Stimulated activated CD4-positive, alpha-beta T cell treated with anti-CD3 and anti-CD28 coated beads, Interleukin-15, amount 100 ng/mL, for 1 hour (primary cell): Measurements from ENCODE around the gene KMT2A.
"Not testable (repeated sequence)": the region's sequence is repeated elsewhere in the genome, so short reads cannot be mapped to it uniquely, and the experiment has no call there.

Experiments
- DNase-seq, 2 donors: peaks; one replicate each; pipeline ENCODE4 v3.0.0-alpha.2; 2020; ENCODE audit warnings: low read depth in 1 of 2, low spot score in 1 of 2

KMT2A gene

DNA sequence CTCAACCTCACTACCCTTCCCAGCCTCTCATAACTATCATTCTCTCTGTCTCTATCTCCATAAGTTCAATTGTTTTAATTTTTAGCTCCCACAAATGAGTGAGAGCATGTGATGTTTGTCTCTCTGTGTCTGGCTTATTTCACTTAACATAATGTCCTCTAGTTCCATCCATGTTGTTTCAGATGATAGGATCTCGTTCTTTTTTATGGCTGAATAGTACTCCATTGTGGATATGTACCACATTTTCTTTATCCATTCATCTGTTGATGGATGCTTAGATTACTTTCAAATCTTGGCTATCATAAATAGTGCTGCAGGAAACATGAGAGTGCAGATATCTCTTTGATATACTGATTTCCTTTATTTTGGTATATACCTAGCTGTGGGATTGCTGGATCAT, 44.9 kb downstream of the KMT2A start:
- DNase-seq, result not testable (repeated sequence)

DNA sequence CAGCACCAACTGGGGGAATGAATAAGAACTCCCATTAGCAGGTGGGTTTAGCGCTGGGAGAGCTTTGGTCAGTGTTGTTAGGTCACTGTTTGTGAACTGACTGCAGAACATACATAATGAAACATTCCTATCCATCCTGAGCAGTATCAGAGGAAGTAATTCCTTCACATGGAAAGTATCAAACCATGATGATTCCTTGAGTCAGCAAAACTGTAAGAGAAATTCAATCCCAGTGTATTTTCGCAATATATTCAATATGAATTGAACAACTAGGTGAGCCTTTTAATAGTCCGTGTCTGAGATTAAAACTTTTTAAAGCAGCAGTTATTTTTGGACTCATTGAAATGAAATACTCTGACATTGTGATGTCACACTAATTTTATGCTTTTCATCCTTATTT, 48.1 kb downstream of the KMT2A start:
- DNase-seq, result no peak

DNA sequence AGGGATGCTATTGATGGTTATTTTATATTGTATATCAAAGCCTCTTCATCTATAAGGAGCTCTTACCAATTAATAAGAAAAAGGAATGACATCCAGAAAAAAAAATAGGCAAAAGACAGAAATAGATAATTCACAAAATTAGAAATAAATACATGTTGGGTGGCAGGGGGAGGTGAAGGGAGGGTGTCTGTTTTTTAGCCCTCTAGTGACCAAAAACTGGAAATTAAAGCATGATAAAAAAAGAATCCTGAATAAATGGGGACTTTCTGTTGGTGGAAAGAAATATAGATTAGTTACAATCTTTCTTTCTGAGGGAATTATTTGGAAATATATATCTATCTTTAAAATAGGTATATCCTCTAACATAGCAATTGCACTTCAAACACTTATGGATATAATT, 49.0 kb downstream of the KMT2A start:
- no peak for DNase-seq

DNA sequence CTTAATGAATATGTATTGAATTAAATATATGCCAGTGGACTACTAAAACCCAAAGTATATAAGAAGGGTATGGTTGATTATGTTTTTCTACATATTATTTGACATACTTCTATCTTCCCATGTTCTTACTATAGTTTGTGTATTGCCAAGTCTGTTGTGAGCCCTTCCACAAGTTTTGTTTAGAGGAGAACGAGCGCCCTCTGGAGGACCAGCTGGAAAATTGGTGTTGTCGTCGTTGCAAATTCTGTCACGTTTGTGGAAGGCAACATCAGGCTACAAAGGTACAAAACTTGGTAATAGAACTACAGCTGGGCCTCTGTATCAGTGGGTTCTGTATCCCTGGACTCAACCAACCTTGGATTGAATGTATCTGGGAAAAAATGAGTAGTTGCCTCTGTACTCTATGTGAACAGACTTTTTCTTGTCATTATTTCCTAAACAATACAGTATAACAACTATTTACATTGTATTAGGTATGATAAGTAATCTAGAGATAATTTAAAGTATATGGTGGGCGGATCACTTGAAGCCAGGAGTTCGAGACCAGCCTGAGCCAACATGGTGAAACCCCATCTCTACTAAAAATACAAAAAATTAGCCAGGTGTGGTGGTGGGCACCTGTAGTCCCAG, 52.3 kb downstream of the KMT2A start:
- peak; percentile 57 to 65 for DNase-seq

DNA sequence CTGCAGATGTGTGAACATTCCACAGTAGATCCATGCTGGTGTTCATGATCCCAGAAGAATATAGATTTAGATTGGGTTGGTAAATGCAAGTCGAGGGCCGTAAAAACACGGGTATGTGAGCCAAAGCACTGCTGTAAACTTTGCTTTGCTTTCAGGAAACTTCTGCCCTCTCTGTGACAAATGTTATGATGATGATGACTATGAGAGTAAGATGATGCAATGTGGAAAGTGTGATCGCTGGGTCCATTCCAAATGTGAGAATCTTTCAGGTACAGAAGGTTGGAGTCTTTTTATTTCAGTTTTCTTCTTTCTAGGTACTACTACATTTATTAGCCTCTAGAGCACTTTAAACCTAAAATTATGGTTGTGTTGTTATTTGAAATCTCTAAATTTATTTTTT, 54.7 kb downstream of the KMT2A start:
- no peak for DNase-seq

DNA sequence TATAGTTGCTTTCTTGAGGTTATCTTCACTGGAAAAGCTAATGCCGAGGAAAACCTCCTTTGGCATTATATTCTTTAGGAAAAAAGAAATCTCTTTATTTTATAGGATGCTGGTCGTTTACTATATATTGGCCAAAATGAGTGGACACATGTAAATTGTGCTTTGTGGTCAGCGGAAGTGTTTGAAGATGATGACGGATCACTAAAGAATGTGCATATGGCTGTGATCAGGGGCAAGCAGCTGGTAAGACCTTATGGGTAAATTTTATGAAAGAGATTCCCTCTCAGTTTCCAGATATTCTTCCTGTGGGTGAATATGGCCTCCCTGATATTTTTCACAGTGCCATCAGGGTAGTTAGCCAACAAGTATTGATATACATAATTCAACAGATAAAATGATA, 61.5 kb downstream of the KMT2A start:
- DNase-seq, result no peak

DNA sequence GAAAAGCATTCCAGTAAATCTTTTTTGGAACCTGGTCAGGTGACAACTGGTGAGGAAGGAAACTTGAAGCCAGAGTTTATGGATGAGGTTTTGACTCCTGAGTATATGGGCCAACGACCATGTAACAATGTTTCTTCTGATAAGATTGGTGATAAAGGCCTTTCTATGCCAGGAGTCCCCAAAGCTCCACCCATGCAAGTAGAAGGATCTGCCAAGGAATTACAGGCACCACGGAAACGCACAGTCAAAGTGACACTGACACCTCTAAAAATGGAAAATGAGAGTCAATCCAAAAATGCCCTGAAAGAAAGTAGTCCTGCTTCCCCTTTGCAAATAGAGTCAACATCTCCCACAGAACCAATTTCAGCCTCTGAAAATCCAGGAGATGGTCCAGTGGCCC, 66.9 kb downstream of the KMT2A start:
- no peak for DNase-seq

DNA sequence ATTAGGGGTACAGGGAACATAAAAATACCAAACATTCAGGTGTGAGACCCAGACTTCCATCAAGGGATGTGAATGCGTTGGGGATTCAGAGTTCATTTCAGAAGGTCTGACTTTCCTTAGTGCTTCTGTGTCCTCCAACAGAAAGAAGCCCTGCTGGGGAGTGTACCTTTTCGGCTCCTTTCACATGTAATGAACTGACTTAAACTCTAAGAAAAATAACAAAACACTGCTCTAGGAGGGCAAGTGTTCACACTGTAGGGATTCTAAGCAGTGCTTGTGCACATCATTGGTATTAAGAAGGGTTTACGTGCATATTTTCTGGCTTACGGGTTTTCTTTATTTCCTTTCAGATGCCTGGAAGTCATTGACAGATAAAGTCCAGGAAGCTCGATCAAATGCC, 75.3 kb downstream of the KMT2A start:
- DNase-seq, result no peak

DNA sequence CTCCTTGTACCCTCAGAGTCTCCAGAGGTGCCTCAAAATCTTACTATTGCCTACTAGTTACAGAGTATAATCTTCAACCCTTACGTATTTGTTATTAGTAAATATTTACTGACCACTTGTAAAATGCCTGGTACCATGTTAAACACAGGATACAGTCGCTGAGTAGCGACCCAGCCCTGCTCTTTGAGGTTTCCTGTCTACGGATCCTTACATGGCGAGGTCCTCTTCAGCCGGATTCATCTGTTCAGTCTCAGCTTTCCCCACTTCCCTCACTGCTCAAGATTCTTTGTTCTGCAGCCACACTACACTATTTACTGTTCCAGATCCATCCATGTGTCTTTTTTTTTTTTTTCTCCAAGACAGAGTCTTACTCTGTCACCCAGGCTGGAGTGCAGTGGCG, 77.8 kb downstream of the KMT2A start:
- DNase-seq, result no peak

DNA sequence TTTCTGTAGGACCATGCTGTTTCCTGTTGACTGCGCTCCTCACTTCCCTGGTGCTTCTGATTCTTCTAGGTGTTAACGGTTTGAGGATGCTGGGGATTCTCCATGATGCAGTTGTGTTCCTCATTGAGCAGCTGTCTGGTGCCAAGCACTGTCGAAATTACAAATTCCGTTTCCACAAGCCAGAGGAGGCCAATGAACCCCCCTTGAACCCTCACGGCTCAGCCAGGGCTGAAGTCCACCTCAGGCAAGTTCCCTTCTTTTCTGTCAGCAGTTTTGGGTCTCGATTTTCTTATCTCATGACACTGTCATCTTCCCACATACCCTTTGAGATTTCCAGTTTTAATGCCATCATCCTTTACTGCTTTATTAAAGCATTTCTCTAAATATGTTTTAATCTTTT, 83.3 kb downstream of the KMT2A start:
- DNase-seq, result no peak

DNA sequence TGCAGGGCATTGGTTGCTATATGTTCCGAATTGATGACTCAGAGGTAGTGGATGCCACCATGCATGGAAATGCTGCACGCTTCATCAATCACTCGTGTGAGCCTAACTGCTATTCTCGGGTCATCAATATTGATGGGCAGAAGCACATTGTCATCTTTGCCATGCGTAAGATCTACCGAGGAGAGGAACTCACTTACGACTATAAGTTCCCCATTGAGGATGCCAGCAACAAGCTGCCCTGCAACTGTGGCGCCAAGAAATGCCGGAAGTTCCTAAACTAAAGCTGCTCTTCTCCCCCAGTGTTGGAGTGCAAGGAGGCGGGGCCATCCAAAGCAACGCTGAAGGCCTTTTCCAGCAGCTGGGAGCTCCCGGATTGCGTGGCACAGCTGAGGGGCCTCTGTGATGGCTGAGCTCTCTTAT, 85.6 kb downstream of the KMT2A start:
- DNase-seq, result no peak

DNA sequence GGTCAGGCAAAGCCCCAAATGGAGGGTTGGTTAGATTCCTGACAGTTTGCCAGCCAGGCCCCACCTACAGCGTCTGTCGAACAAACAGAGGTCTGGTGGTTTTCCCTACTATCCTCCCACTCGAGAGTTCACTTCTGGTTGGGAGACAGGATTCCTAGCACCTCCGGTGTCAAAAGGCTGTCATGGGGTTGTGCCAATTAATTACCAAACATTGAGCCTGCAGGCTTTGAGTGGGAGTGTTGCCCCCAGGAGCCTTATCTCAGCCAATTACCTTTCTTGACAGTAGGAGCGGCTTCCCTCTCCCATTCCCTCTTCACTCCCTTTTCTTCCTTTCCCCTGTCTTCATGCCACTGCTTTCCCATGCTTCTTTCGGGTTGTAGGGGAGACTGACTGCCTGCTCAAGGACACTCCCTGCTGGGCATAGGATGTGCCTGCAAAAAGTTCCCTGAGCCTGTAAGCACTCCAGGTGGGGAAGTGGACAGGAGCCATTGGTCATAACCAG, 86.3 kb downstream of the KMT2A start:
- no peak for DNase-seq

DNA sequence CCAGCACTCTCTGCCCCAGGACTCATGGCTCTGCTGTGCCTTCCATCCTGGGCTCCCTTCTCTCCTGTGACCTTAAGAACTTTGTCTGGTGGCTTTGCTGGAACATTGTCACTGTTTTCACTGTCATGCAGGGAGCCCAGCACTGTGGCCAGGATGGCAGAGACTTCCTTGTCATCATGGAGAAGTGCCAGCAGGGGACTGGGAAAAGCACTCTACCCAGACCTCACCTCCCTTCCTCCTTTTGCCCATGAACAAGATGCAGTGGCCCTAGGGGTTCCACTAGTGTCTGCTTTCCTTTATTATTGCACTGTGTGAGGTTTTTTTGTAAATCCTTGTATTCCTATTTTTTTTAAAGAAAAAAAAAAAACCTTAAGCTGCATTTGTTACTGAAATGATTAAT, 88.1 kb downstream of the KMT2A start:
- DNase-seq, result no peak

DNA sequence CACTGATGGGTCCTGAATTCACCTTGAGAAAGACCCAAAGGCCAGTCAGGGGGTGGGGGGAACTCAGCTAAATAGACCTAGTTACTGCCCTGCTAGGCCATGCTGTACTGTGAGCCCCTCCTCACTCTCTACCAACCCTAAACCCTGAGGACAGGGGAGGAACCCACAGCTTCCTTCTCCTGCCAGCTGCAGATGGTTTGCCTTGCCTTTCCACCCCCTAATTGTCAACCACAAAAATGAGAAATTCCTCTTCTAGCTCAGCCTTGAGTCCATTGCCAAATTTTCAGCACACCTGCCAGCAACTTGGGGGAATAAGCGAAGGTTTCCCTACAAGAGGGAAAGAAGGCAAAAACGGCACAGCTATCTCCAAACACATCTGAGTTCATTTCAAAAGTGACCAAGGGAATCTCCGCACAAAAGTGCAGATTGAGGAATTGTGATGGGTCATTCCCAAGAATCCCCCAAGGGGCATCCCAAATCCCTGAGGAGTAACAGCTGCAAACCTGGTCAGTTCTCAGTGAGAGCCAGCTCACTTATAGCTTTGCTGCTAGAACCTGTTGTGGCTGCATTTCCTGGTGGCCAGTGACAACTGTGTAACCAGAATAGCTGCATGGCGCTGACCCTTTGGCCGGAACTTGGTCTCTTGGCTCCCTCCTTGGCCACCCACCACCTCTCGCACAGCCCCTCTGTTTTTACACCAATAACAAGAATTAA, 88.6 kb downstream of the KMT2A start:
- no peak for DNase-seq

DNA sequence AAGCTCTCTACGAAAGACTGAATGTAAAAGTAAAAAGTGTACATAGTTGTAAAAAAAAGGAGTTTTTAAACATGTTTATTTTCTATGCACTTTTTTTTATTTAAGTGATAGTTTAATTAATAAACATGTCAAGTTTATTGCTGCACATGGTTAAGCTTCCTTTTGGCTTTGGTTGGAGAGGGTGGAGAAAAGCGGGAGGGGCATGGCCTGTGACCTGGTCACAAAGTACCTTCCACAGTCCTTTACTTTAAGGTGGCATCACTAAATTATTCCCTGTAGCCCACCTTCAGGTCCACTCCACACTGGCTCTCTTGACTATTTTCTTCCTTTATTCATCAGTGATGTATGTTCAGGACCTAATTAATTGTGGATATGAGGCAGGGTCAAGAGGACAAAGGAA, 90.4 kb downstream of the KMT2A start:
- no peak for DNase-seq

DNA sequence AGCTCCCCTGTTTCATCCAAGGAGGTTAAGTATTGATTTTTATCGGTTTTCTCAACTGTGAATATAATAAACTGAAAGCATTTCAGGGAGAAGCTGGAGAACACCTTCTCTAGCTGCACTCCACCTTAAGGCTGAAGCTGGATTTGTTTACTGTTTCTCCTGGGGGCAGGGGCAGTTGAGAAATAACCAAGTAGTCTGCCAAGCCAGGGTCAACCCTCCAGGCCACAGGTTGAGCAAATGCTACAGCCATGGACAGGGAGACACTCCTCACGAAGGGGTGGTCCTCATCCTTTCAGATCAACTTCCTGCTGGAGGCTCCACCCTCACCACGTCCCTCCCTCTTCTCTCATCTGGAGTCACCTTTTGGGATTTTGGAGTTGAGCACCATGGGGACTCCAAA, 90.8 kb downstream of the KMT2A start, which contains the start of gene TTC36:
Gene TTC36 (plus strand): TSS at position 366 of the 400 bp plus-strand sequence. CDS start 21 bp downstream, at position 387.
- no peak for DNase-seq

DNA sequence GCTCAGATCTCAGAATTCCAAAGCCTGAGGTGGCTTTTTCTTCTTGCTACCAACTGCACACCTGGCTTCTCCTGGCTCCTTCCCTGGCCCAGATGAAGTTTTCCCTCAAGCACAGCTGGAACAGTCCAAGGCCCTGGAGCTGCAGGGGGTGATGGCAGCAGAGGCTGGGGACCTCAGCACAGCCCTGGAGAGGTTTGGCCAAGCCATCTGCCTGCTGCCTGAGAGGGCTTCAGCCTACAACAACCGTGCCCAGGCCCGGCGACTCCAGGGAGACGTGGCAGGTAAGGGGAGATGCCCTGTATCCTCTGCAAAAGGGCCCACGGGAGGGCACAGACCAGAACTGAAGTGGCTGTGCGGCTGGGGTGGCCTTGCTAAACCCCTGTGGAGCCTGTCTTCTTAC, 92.2 kb downstream of the KMT2A start:
- DNase-seq, result no peak

DNA sequence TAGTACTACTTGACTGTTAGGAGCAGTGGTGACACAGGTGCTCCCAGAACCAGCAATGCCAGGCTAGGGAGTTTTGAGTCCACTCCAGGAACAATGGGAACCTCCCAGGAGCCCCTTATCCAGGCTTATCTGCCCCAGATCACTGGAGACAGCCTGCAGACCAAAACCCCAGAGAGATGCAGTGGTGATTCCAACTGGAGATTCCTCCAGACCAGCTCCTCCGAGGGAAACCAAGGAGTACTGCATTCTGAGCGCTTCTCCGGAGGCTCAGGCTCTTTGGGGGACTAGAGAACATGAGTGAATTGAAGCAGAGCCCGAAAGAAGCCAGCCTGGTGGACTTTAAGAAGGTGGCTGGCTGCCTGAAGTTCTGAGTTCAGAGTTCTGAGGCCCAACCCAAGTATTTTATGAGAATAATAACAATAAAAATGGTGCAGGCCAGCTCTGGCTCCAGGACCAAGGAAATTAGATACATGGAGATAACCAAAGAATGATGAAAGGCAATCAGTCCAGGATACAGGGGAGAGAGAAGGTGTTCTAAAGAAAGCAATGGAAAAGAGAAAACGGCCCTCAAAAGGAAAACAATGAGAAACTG, 93.4 kb downstream of the KMT2A start:
- DNase-seq, result no peak

DNA sequence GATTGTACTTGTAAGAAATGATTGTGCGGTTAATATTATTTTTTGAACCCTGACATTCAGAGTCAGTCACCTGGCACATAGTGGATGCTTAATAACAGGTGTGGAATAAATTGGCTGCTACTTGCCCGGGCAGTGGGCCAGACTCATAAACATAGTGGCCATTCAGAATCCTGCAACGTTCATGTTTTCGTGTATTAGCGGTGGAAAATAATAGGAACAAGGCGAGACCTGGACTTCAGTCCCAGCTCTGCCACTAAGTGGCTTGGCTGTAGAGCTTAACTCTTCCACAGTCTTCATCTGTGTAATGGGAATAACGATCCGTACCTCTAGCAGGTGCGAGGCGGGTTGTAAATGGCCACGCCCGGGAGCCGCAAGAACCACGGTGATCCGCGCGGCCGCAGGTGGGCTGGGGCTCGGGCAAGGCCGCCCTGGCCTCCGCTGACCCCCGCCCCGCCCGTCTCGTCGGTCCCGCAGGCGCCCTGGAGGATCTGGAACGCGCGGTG, 93.9 kb downstream of the KMT2A start:
- no peak for DNase-seq

DNA sequence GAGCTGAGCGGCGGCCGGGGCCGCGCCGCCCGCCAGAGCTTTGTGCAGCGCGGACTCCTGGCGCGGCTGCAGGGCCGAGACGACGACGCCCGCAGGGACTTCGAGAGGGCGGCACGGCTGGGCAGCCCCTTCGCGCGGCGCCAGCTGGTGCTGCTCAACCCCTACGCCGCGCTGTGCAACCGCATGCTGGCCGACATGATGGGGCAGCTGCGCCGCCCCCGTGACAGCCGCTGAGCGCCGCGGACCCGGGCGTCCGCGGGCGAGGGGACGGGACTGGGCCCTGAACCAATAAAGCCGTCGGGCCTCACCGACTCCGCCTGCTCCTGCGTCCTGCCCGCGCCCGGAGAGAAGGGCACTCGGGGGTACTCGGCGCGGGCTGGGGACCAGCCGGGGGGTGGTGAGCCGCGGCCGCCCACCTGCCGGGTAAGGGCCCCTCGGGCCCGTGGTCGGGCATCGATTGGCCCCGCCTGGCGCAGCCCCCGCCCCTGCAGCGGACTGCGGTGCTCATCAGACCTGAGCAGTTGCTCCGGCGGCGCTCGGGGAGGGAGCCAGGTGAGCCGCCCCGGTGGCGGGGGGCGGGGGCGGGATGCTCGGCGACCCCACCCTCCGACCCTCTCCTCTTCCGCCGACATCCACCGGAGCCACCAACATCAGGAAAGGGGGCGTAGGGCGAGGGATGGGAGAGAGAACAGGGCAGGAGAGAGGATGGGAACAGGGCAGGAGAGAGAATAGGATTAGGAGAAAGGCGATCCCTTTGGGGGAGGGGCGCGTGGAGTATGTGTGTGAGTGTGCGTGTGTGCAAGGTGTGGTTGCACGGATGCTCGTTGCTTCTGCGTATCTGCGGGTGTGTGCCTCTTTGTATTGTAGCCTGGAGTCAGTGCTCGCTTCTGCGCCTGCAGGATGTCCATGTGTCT, 94.6 kb downstream of the KMT2A start, which contains the start of gene TMEM25:
Gene TMEM25 (plus strand): TSS at position 510 of the 914 bp plus-strand sequence. CDS start 610 bp downstream, outside the sequence.
- peak; percentile 50 to 70 for DNase-seq

DNA sequence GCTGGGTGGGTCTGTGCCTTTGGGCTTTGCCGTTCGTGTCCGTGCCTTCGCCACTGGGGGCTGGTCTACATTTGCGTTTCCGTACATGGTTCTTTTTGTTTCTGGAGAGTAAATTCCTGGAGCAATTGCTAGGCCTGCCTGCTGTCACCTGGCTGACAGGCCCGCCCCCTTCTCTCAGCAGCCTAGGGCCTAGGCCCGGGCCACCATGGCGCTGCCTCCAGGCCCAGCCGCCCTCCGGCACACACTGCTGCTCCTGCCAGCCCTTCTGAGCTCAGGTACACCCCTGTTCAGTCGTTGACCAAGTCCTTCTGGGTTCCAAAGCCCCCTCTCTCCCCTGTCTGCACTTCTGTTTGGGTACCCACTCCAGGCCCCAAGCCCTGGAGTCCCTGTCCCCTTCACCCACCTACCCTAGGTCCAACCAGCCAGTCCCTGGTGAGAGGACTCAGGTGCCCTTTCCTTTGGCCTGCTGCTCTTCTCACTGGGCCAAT, 95.3 kb downstream of the KMT2A start:
- DNase-seq, result peak in 1 of 2 donors; percentile 5
